H9 (cell line): ENCODE measurements around the gene ERRFI1. TPM values are rescaled to one million over a fixed set of nuclear protein-coding genes. Genes with fewer than 3 reads are reported as not detected.

ENCODE experiments used
- DNase-seq: peaks from one replicate; pipeline ENCODE4 v3.0.0-alpha.2; 2017
- H2AFZ ChIP-seq: one replicate; pipeline ENCODE4 v1.6.1; 2013; ENCODE audit warnings: mild to moderate bottlenecking, low read length, control low read depth, moderate library complexity
- H2AK5ac ChIP-seq: 2 replicates; pipeline ENCODE4 v1.6.1; 2013; ENCODE audit warnings: low read length, control low read depth, mixed read lengths; ENCODE audit not compliant: insufficient read length
- H2BK120ac ChIP-seq: one replicate; pipeline ENCODE4 v1.6.1; 2013; ENCODE audit warnings: low read depth, mild to moderate bottlenecking, low read length, control low read depth, inconsistent platforms; ENCODE audit not compliant: poor library complexity, severe bottlenecking
- H2BK12ac ChIP-seq: 2 replicates; pipeline ENCODE4 v1.6.1; 2013; ENCODE audit warnings: low read length, control low read depth, mixed read lengths, low read depth; ENCODE audit not compliant: insufficient read length
- H2BK15ac ChIP-seq: 2 replicates; pipeline ENCODE4 v1.6.1; 2013; ENCODE audit warnings: low read depth, low read length, control low read depth
- H2BK20ac ChIP-seq: one replicate; pipeline ENCODE4 v1.6.1; 2013; ENCODE audit warnings: low read depth, mild to moderate bottlenecking, low read length, control low read depth, inconsistent platforms; ENCODE audit not compliant: poor library complexity, severe bottlenecking
- H2BK5ac ChIP-seq: 2 replicates; pipeline ENCODE4 v1.6.1; 2013; ENCODE audit warnings: low read length, control low read depth, mixed read lengths; ENCODE audit not compliant: insufficient read length
- H3K14ac ChIP-seq: 2 replicates; pipeline ENCODE4 v1.6.1; 2013; ENCODE audit warnings: low read length, control low read depth; ENCODE audit not compliant: insufficient read depth
- H3K18ac ChIP-seq: 2 replicates; pipeline ENCODE4 v1.6.1; 2013; ENCODE audit warnings: low read depth, mild to moderate bottlenecking, mixed read lengths, low read length, control low read depth; ENCODE audit not compliant: insufficient read length
- H3K23ac ChIP-seq: 2 replicates; pipeline ENCODE4 v1.6.1; 2013; ENCODE audit warnings: low read length, control low read depth, mixed read lengths, low read depth; ENCODE audit not compliant: insufficient read length
- H3K23me2 ChIP-seq: 2 replicates; pipeline ENCODE4 v1.6.1; 2013; ENCODE audit warnings: low read depth, mild to moderate bottlenecking, mixed read lengths, low read length, control low read depth; ENCODE audit not compliant: insufficient read length, poor library complexity, severe bottlenecking
- H3K27ac ChIP-seq: 2 replicates; pipeline ENCODE4 v1.5.1; 2013; ENCODE audit warnings: low read length, control low read depth, mixed read lengths, low read depth; ENCODE audit not compliant: insufficient read length
- H3K27me3 ChIP-seq: 2 replicates; pipeline ENCODE4 v1.6.1; 2013; ENCODE audit warnings: low read length, control low read depth, inconsistent platforms; ENCODE audit not compliant: insufficient read depth
- H3K4ac ChIP-seq: 2 replicates; pipeline ENCODE4 v1.6.1; 2013; ENCODE audit warnings: low read depth, mild to moderate bottlenecking, control low read depth, inconsistent platforms, low read length, moderate library complexity
- H3K4me1 ChIP-seq: 2 replicates; pipeline ENCODE4 v1.6.1; 2013; ENCODE audit warnings: low read length, control low read depth, inconsistent platforms; ENCODE audit not compliant: insufficient read depth
- H3K4me2 ChIP-seq: 2 replicates; pipeline ENCODE4 v1.6.1; 2013; ENCODE audit warnings: low read length, control low read depth, mixed read lengths; ENCODE audit not compliant: insufficient read length, insufficient read depth
- H3K56ac ChIP-seq: 2 replicates; pipeline ENCODE4 v1.6.1; 2013; ENCODE audit warnings: low read depth, mild to moderate bottlenecking, mixed read lengths, low read length, control low read depth; ENCODE audit not compliant: insufficient read length
- H3K79me1 ChIP-seq: 2 replicates; pipeline ENCODE4 v1.6.1; 2013; ENCODE audit warnings: low read depth, mild to moderate bottlenecking, moderate library complexity, low read length, control low read depth, inconsistent platforms; ENCODE audit not compliant: insufficient read depth, poor library complexity, severe bottlenecking
- H3K79me2 ChIP-seq: 2 replicates; pipeline ENCODE4 v1.6.1; 2013; ENCODE audit warnings: low read length, control low read depth, inconsistent platforms; ENCODE audit not compliant: insufficient read depth
- H3K9ac ChIP-seq: 2 replicates; pipeline ENCODE4 v1.6.1; 2013; ENCODE audit warnings: low read length, control low read depth, mixed read lengths; ENCODE audit not compliant: insufficient read length; ENCODE audit errors: extremely low read depth
- H3K9me3 ChIP-seq: one replicate; pipeline ENCODE4 v1.6.1; 2013; ENCODE audit warnings: low read depth, low read length, inconsistent platforms; ENCODE audit not compliant: control insufficient read depth
- H3T11ph ChIP-seq: one replicate; pipeline ENCODE4 v1.6.1; 2013; ENCODE audit warnings: mild to moderate bottlenecking, low read length, control low read depth, inconsistent platforms
- H4K20me1 ChIP-seq: one replicate; pipeline ENCODE4 v1.6.1; 2013; ENCODE audit not compliant: control insufficient read depth, insufficient read length, insufficient read depth
- H4K5ac ChIP-seq: 2 replicates; pipeline ENCODE4 v1.6.1; 2013; ENCODE audit warnings: low read depth, mild to moderate bottlenecking, mixed read lengths, low read length, control low read depth; ENCODE audit not compliant: insufficient read length
- H4K8ac ChIP-seq: replicated peaks from 2 replicates; pipeline ENCODE4 v1.6.1; 2013; ENCODE audit warnings: low read length, control low read depth, mixed read lengths, low read depth; ENCODE audit not compliant: insufficient read length
- H4K91ac ChIP-seq: 2 replicates; pipeline ENCODE4 v1.6.1; 2013; ENCODE audit warnings: low read depth, mild to moderate bottlenecking, moderate library complexity, mixed read lengths, low read length, control low read depth; ENCODE audit not compliant: insufficient read length
- H3K27ac Mint-ChIP-seq, 3 experiments: 2 replicates in 2 of 3; 3 replicates in 1 of 3; pipeline ENCODE4 v1.8.0; 2020 to 2021; ENCODE audit warnings: mixed read lengths in 3 of 3, mild to moderate bottlenecking in 1 of 3, moderate library complexity in 1 of 3
- H3K27me3 Mint-ChIP-seq: 2 replicates; pipeline ENCODE4 v1.8.0; 2021; ENCODE audit warnings: low read depth, mild to moderate bottlenecking, moderate library complexity, mixed read lengths
- H3K36me3 Mint-ChIP-seq, 3 experiments: 2 replicates in 2 of 3; 3 replicates in 1 of 3; pipeline ENCODE4 v1.8.0; 2020 to 2021; ENCODE audit warnings: low read depth in 3 of 3, mixed read lengths in 3 of 3; ENCODE audit not compliant: insufficient read depth in 1 of 3
- H3K4me1 Mint-ChIP-seq, 2 experiments: 2 replicates each; pipeline ENCODE4 v1.8.0; 2020; ENCODE audit warnings: mixed read lengths in 2 of 2
- H3K4me3 Mint-ChIP-seq, 2 experiments: 2 replicates in 1 of 2; 3 replicates in 1 of 2; pipeline ENCODE4 v1.8.0; 2020 to 2021; ENCODE audit warnings: mild to moderate bottlenecking in 2 of 2, mixed read lengths in 2 of 2, moderate library complexity in 1 of 2
- H3K9me3 Mint-ChIP-seq, 2 experiments: 2 replicates in 1 of 2; 3 replicates in 1 of 2; pipeline ENCODE4 v1.8.0; 2020; ENCODE audit warnings: mild to moderate bottlenecking in 2 of 2, mixed read lengths in 2 of 2, moderate library complexity in 1 of 2
- WGBS: extraction: QIAGEN DNeasy Blood & Tissue Kit; methylation state at CpG from one replicate; pipeline ENCODE4 v1.1.7; 2013; ENCODE audit warnings: missing lambda C conversion rate, low lambda C conversion rate, mixed read lengths; ENCODE audit not compliant: insufficient read length; ENCODE audit errors: extremely low coverage; 5-methylcytosine and 5-hydroxymethylcytosine counted together
- total RNA-seq: library from RNA; stranded (reverse); gene quantifications from 2 replicates; pipeline ENCODE4 v1.2.1, GENCODE V29; 2021
- TF ChIP-seq, protein P1 (sequence below): fragments of 200-600 bp; sonication (generic); conservative IDR thresholded peaks from 3 replicates; pipeline ENCODE4 v1.8.0; 2021; ENCODE audit warnings: antibody characterized with exemption, mild to moderate bottlenecking

The ERRFI1 gene
- total RNA-seq, 1 experiment from 2014 or later, result 20.8 TPM

DNA sequence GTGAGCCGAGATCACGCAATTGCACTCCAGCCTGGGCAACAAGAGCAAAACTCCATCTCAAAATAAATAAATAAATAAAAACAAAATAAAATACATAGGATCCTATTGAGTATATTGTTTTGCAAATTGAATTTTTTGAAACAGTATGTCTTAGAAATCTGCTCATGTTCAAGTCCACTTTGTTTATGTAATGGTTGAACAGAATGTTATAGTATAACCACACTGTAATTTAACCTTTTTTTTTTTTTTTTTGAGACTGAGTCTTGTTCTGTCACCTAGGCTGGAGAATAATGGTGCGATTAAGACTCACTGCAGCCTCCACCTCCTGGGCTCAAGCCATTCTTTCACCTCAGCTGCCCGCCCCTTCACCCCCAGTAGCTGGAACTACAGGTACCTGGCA, 33.2 kb downstream of the ERRFI1 start:
- Mint-ChIP-seq H3K4me1 (peaks cover 21 to 53% of the 10 kb centered on the region in 2 experiments), H3K27ac (peak overlapping the region in 2 of 3 experiments; percentile 54 to 90; a peak in 4 of 7 replicates), H3K4me3 (no peak overlapping the region), H3K27me3 (no peaks in the 10 kb centered on the region; the same call in 1 of the 2 replicates), H3K36me3 (peaks cover 15 to 22% (median 21%) of the 10 kb centered on the region in 3 experiments), H3K9me3 (peaks cover 2 to 7% of the 10 kb centered on the region in 2 experiments; a peak in 4 of 5 replicates)
- H3K79me2 ChIP-seq, result no peaks in the 10 kb centered on the region
- H3K4ac ChIP-seq, result no peak overlapping the region
- no peak overlapping the region for H3K18ac ChIP-seq
- no peak overlapping the region for H2AFZ ChIP-seq
- H3K56ac ChIP-seq, result no peak overlapping the region
- H3K4me1 ChIP-seq, result no peaks in the 10 kb centered on the region
- no peak overlapping the region for H4K91ac ChIP-seq
- H3K23ac ChIP-seq, result no peak overlapping the region
- H3K27ac ChIP-seq, result no peak overlapping the region
- no peak overlapping the region for H4K5ac ChIP-seq
- no peaks in the 10 kb centered on the region for H3K23me2 ChIP-seq
- H2BK5ac ChIP-seq, result no peak overlapping the region
- H3K14ac ChIP-seq, result no peak overlapping the region
- no peak overlapping the region for H2BK120ac ChIP-seq
- H3K9ac ChIP-seq, result no peak overlapping the region
- no peak for DNase-seq
- H3K27me3 ChIP-seq, result no peaks in the 10 kb centered on the region
- no peak overlapping the region for H2BK12ac ChIP-seq
- no peak overlapping the region for H3K4me2 ChIP-seq
- no peak overlapping the region for H2BK15ac ChIP-seq
- no peak overlapping the region for H3T11ph ChIP-seq
- H3K9me3 ChIP-seq, result no peaks in the 10 kb centered on the region
- H4K20me1 ChIP-seq, result peaks cover 3% of the 10 kb centered on the region
- H4K8ac ChIP-seq, result no peak overlapping the region
- no peak overlapping the region for H2AK5ac ChIP-seq
- TF ChIP-seq, protein P1, sequence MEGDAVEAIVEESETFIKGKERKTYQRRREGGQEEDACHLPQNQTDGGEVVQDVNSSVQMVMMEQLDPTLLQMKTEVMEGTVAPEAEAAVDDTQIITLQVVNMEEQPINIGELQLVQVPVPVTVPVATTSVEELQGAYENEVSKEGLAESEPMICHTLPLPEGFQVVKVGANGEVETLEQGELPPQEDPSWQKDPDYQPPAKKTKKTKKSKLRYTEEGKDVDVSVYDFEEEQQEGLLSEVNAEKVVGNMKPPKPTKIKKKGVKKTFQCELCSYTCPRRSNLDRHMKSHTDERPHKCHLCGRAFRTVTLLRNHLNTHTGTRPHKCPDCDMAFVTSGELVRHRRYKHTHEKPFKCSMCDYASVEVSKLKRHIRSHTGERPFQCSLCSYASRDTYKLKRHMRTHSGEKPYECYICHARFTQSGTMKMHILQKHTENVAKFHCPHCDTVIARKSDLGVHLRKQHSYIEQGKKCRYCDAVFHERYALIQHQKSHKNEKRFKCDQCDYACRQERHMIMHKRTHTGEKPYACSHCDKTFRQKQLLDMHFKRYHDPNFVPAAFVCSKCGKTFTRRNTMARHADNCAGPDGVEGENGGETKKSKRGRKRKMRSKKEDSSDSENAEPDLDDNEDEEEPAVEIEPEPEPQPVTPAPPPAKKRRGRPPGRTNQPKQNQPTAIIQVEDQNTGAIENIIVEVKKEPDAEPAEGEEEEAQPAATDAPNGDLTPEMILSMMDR, result no peak
- no peaks in the 10 kb centered on the region for H3K79me1 ChIP-seq
- H2BK20ac ChIP-seq, result no peak overlapping the region
- no CpG with 5 or more reads among the region's 4 CpGs for WGBS
